ENCODE results near the gene SMPD3. TPM values are rescaled to one million over a fixed set of nuclear protein-coding genes. Genes with fewer than 3 reads are reported as not detected.

The SMPD3 gene
- total and polyA plus RNA-seq, 2 of the 4 experiments (the other 2 are of a cell fraction) = not detected

- no peak overlapping the region for H2BK20ac ChIP-seq (ENCODE audit: low read depth, low read length)
Measured at GRCh38 chr16:68360956-68361355, 87.4 kb downstream of the SMPD3 start.

More at GRCh38 chr16:68360956-68361355, 87.4 kb downstream of the SMPD3 start:
- Histone ChIP-seq H3K36me3 (ENCODE audit: control insufficient read depth, insufficient read depth, low read length) (peaks cover 21% of the 10 kb centered on the region), H2AFZ (replicated peaks; ENCODE audit: low read length, poor library complexity) (no peak overlapping the region), H2BK120ac (ENCODE audit: low read depth, low read length) (no peak overlapping the region), H3K56ac (ENCODE audit: extremely low read depth, insufficient read depth, low read length) (no peak overlapping the region), H4K8ac (ENCODE audit: low read depth in 2 of 2, low read length in 2 of 2) (no peak overlapping the region), H2BK15ac (ENCODE audit: low read depth, low read length) (no peak overlapping the region), H4K91ac (ENCODE audit: insufficient read depth, low read depth, low read length) (no peak overlapping the region), H2AK5ac (ENCODE audit: low read depth, low read length) (no peak overlapping the region), H3K4me3 (ENCODE audit: insufficient read depth, low read depth, low read length) (no peak overlapping the region), H3K9me1 (ENCODE audit: insufficient read depth, low read length) (no peaks in the 10 kb centered on the region), H3K9ac (ENCODE audit: low read depth, low read length) (no peak overlapping the region), H3K14ac (replicated peaks; ENCODE audit: low read depth, low read length) (no peak overlapping the region), H3K27ac (ENCODE audit: insufficient read depth, low read length) (no peak overlapping the region), H3K4me1 (ENCODE audit: control insufficient read depth, insufficient read depth, low read length) (no peaks in the 10 kb centered on the region), H3K4me2 (ENCODE audit: low read depth, low read length) (no peak overlapping the region), H4K20me1 (ENCODE audit: insufficient read depth, low read length) (no peaks in the 10 kb centered on the region), H2BK5ac (ENCODE audit: low read depth, low read length, poor library complexity, severe bottlenecking) (no peak overlapping the region), H3K9me3 (ENCODE audit: control insufficient read depth, insufficient read depth, low read length) (no peaks in the 10 kb centered on the region), H4K5ac (ENCODE audit: low read depth, low read length) (no peak overlapping the region), H3K79me1 (ENCODE audit: low read depth in 1 of 2, low read length in 2 of 2) (no peaks in the 10 kb centered on the region), H3K18ac (ENCODE audit: low read depth, low read length) (no peak overlapping the region), H3K27me3 (ENCODE audit: control insufficient read depth, insufficient read depth, low read length) (peaks cover under 1% of the 10 kb centered on the region; the same call in 1 of the 2 replicates), H3K4ac (ENCODE audit: low read depth, low read length) (no peak overlapping the region), H3K23ac (ENCODE audit: low read depth, low read length) (no peak overlapping the region), H2AK9ac (replicated peaks; ENCODE audit: low read depth, low read length, poor library complexity) (no peak overlapping the region)
- ATAC-seq (ENCODE audit: low read depth) (no peak), DNase-seq (no peak)
- WGBS, 2 experiments (ENCODE audit: extremely low coverage in 2 of 2, insufficient read length in 1 of 2) = 49% methylated on average over 3 of the region's 14 CpGs; no CpG with 5 or more reads in 1 of the 2 experiments
- intact Hi-C loops (cut with micrococcal nuclease) (no loop called here), in situ Hi-C loops (cut with MboI; ENCODE audit: low sequenced_read_pairs) (no loop called here), dilution Hi-C loops (cut with HindIII; ENCODE audit: low sequenced_read_pairs, unreplicated experiment) (no loop called here)
- no peak for TF ChIP-seq BHLHE40 (IDR thresholded peaks at IDR 0.05; ENCODE audit: low read depth, low read length)
- no peak for TF ChIP-seq CHD1 (IDR thresholded peaks at IDR 0.05; ENCODE audit: low read depth, low read length)
- no peak for TF ChIP-seq SMC3 (IDR thresholded peaks at IDR 0.05; ENCODE audit: low read depth, low read length)
- no peak for TF ChIP-seq RFX5 (IDR thresholded peaks at IDR 0.05; ENCODE audit: low read depth, low read length)
- no peak for TF ChIP-seq CTCF (conservative IDR thresholded peaks at IDR 0.05; ENCODE audit: low read depth, low read length)
- TF ChIP-seq MAFK (IDR thresholded peaks at IDR 0.05; ENCODE audit: low read depth, low read length) = no peak
- TF ChIP-seq RCOR1 (IDR thresholded peaks at IDR 0.05; ENCODE audit: insufficient replicate concordance, low read length) = no peak
- no peak for TF ChIP-seq USF2 (IDR thresholded peaks at IDR 0.05; ENCODE audit: low read depth, low read length)
- no peak for TF ChIP-seq FOS (IDR thresholded peaks at IDR 0.05; ENCODE audit: low read depth, low read length)
- no peak for TF ChIP-seq ELK1 (IDR thresholded peaks at IDR 0.05; ENCODE audit: borderline replicate concordance, low read depth, low read length)
- TF ChIP-seq MAZ (IDR thresholded peaks at IDR 0.05; ENCODE audit: borderline replicate concordance, low read depth, low read length) = no peak
- TF ChIP-seq RAD21 (IDR thresholded peaks at IDR 0.05; ENCODE audit: low read length) = no peak
- TF ChIP-seq MXI1 (IDR thresholded peaks at IDR 0.05; ENCODE audit: borderline replicate concordance, low read depth, low read length) = no peak
- TF ChIP-seq POLR2A (IDR thresholded peaks at IDR 0.05; ENCODE audit: low read depth, low read length) = no peak
- no peak for TF ChIP-seq CEBPB (IDR thresholded peaks at IDR 0.05; ENCODE audit: low read depth, low read length)
- TF ChIP-seq NFE2L2 (IDR thresholded peaks at IDR 0.05; ENCODE audit: low read depth, low read length) = no peak
- ChIA-PET CTCF (no interaction called here), POLR2A (ENCODE audit: unreplicated experiment) (no interaction called here)
- BruUV-seq (replicated peaks) = no TSS peak

All from IMR-90 (cell line).